DND-41 (cell line): ENCODE data around the gene AKR1B1.

Experiments
- ATAC-seq: fragments of 200-7000 bp; cut with Tn5 transposase; 3 replicates; pipeline ENCODE4 v1.9.1; 2021; ENCODE audit warnings: low read depth; ENCODE audit not compliant: insufficient read depth
- DNase-seq: peaks from one replicate; pipeline ENCODE4 v3.0.0-alpha.2; 2020
- H2AFZ ChIP-seq: 2 replicates; pipeline ENCODE4 v1.6.0; 2012; ENCODE audit warnings: low read depth, low read length
- H3K27ac ChIP-seq: 2 replicates; pipeline ENCODE4 v1.5.1; 2012; ENCODE audit warnings: low read length, inconsistent platforms
- H3K27me3 ChIP-seq: fragments of 200-600 bp; sonication (generic); 2 replicates; pipeline ENCODE4 v1.6.0; 2012; ENCODE audit warnings: low read length, mild to moderate bottlenecking, inconsistent platforms; ENCODE audit not compliant: insufficient read depth, poor library complexity
- H3K36me3 ChIP-seq: 2 replicates; pipeline ENCODE4 v1.5.1; 2012; ENCODE audit warnings: low read length, inconsistent platforms; ENCODE audit not compliant: insufficient read depth
- H3K4me1 ChIP-seq: 2 replicates; pipeline ENCODE4 v1.5.1; 2012; ENCODE audit warnings: mild to moderate bottlenecking, low read length; ENCODE audit not compliant: insufficient read depth
- H3K4me2 ChIP-seq: 2 replicates; pipeline ENCODE4 v1.6.0; 2012; ENCODE audit warnings: mild to moderate bottlenecking, moderate library complexity, low read length, inconsistent platforms; ENCODE audit not compliant: insufficient read depth
- H3K4me3 ChIP-seq, 2 experiments: fragments of 200-600 bp in 1 of 2; shearing (Covaris generic) in 1 of 2; 2 replicates each; pipeline ENCODE4 v1.5.1; 2012 to 2016; ENCODE audit warnings: inconsistent platforms in 2 of 2, low read length in 2 of 2, mild to moderate bottlenecking in 2 of 2, low read depth in 1 of 2, moderate library complexity in 1 of 2
- H3K79me2 ChIP-seq: 2 replicates; pipeline ENCODE4 v1.6.0; 2012; ENCODE audit warnings: low read length, inconsistent platforms; ENCODE audit not compliant: insufficient read depth
- H3K9ac ChIP-seq: 2 replicates; pipeline ENCODE4 v1.6.0; 2012; ENCODE audit warnings: low read depth, mild to moderate bottlenecking, inconsistent platforms, low read length, moderate library complexity
- H3K9me3 ChIP-seq: 2 replicates; pipeline ENCODE4 v1.5.1; 2012; ENCODE audit warnings: low read length, moderate library complexity, mild to moderate bottlenecking, inconsistent platforms; ENCODE audit not compliant: insufficient read depth, severe bottlenecking
- H4K20me1 ChIP-seq: 2 replicates; pipeline ENCODE4 v1.6.0; 2012; ENCODE audit warnings: low read length; ENCODE audit not compliant: insufficient read depth
- CTCF ChIP-seq: IDR thresholded peaks from 2 replicates; pipeline ENCODE4 v1.5.1; 2012; ENCODE audit warnings: borderline replicate concordance, low read length, moderate library complexity, mild to moderate bottlenecking; ENCODE audit not compliant: poor library complexity, severe bottlenecking; ENCODE audit errors: extremely low read depth
- EZH2 ChIP-seq: IDR thresholded peaks from 3 replicates; pipeline ENCODE4 v1.6.1; 2012; ENCODE audit warnings: borderline replicate concordance, low read depth, mild to moderate bottlenecking, moderate library complexity, low read length, inconsistent platforms; ENCODE audit not compliant: severe bottlenecking

Gene AKR1B1

DNA sequence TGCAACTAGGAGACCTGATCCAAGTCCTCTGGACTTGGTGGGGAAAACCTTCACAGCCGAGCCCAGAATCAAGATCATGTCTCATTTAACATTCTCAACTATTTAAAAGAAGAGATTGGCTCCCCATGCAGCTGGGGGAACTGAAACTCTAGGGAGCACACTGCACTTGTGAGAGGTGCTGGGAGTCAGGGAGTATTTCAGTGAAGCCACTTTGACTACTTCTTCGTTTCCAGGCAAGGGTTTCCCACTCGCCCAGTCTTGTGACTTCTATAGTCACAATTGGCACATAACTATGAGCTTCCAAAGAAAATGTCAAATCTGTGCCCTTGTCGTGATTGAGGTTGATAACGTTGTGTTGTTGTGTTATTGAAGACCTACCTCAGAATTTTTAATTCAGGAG lies 62.9 kb downstream of the AKR1B1 start:
- H3K4me2 ChIP-seq = no peak overlapping the region
- no peak overlapping the region for H3K27ac ChIP-seq
- H3K4me1 ChIP-seq = no peaks in the 10 kb centered on the region
- no peaks in the 10 kb centered on the region for H3K36me3 ChIP-seq
- H3K9me3 ChIP-seq = no peaks in the 10 kb centered on the region
- no peaks in the 10 kb centered on the region for H3K79me2 ChIP-seq
- H2AFZ ChIP-seq = no peak overlapping the region
- H4K20me1 ChIP-seq = no peaks in the 10 kb centered on the region
- H3K27me3 ChIP-seq = no peaks in the 10 kb centered on the region
- no peak overlapping the region for H3K4me3 ChIP-seq
- ATAC-seq (no peak), DNase-seq (no peak)
- TF ChIP-seq EZH2 = no peak
- TF ChIP-seq CTCF = no peak
- H3K9ac ChIP-seq = no peak overlapping the region

GRCh38 chr7:134395604-134396003 lies 63.3 kb downstream of the AKR1B1 start:
- ATAC-seq (no peak), DNase-seq (no peak)
- H3K4me3 ChIP-seq = no peak overlapping the region
- H3K27ac ChIP-seq = no peak overlapping the region
- H3K27me3 ChIP-seq = no peaks in the 10 kb centered on the region
- H2AFZ ChIP-seq = no peak overlapping the region
- no peaks in the 10 kb centered on the region for H3K79me2 ChIP-seq
- no peak overlapping the region for H3K4me2 ChIP-seq
- H3K9me3 ChIP-seq = no peaks in the 10 kb centered on the region
- no peak overlapping the region for H3K9ac ChIP-seq
- TF ChIP-seq CTCF (no peak), EZH2 (no peak)
- H4K20me1 ChIP-seq = no peaks in the 10 kb centered on the region
- H3K36me3 ChIP-seq = no peaks in the 10 kb centered on the region
- no peaks in the 10 kb centered on the region for H3K4me1 ChIP-seq

GRCh38 chr7:134394056-134394455 lies 64.8 kb downstream of the AKR1B1 start:
- H3K4me2 ChIP-seq = no peak overlapping the region
- no peaks in the 10 kb centered on the region for H3K4me1 ChIP-seq
- no peak overlapping the region for H3K27ac ChIP-seq
- ATAC-seq (no peak), DNase-seq (no peak)
- H4K20me1 ChIP-seq = no peaks in the 10 kb centered on the region
- H3K36me3 ChIP-seq = no peaks in the 10 kb centered on the region
- no peaks in the 10 kb centered on the region for H3K79me2 ChIP-seq
- TF ChIP-seq CTCF = no peak
- TF ChIP-seq EZH2 = no peak
- no peak overlapping the region for H3K9ac ChIP-seq
- no peaks in the 10 kb centered on the region for H3K9me3 ChIP-seq
- no peak overlapping the region for H3K4me3 ChIP-seq
- H2AFZ ChIP-seq = no peak overlapping the region
- H3K27me3 ChIP-seq = no peaks in the 10 kb centered on the region
